HTR-8/SVneo (cell line): Measurements from ENCODE around the gene DHX29.
A peak's percentile ranks its signal among the peaks of the same experiment; 100 is the strongest.

Source experiments
- DNase-seq: peaks from one replicate; pipeline ENCODE4 v3.0.0; 2011; ENCODE audit warnings: low spot score, mixed read lengths; ENCODE audit not compliant: insufficient read length
- FAIRE-seq: peaks from 2 replicates; lab custom pipeline; 2011; peaks lifted over from hg19 to GRCh38; lab: Jason Lieb, UNC

Gene DHX29

DNA sequence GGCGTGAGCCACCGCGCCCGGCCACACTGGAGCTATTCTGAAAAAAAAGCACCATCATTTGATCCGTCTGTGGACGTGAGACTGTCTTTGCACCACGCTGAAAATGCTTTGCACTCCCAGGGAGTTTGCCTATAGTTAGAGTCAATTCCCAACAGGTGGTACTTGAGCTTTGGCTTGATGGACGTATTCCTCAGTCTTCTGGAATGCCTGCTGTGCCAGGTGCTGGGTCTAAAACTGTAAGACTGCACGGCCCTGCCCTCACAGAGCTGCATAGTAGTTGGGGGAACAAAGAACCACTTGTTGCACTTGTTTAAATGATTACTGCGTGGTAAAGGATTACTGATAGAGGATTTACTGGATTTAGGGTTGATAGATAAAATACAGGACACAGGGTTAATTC is 70.7 kb downstream of the DHX29 start:
- DNase-seq, result no peak
- FAIRE-seq, result no peak

DNA sequence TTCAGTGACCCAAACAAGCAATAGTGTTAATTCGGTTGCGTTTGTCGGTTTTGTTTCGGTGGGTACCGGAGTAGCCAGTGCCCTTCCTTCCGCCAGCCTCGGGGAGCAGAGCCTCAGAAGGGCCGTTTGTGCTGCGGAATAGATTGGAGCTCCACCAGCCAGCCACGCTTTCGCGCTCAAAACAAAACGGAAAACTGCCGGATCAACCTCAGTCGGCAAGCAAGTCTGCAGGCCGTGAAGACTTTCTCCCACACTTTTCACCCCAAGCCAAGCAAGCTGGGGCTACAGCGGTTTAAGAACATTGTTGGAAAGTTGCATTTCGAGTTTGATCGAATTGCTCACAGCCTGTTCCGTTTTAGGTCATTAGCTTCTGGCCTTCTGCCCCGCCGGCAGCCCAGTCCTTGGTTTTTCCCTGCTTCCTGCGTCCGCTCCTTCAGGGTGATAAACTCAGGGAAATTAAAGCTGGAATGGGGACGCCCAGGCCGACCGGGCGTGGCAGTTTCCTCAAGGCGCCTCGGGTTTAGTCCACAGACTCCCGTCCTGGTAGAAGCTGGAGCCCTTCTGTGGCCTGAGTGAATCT is 73.3 kb downstream of the DHX29 start:
- FAIRE-seq, result no peak
- no peak for DNase-seq

DNA sequence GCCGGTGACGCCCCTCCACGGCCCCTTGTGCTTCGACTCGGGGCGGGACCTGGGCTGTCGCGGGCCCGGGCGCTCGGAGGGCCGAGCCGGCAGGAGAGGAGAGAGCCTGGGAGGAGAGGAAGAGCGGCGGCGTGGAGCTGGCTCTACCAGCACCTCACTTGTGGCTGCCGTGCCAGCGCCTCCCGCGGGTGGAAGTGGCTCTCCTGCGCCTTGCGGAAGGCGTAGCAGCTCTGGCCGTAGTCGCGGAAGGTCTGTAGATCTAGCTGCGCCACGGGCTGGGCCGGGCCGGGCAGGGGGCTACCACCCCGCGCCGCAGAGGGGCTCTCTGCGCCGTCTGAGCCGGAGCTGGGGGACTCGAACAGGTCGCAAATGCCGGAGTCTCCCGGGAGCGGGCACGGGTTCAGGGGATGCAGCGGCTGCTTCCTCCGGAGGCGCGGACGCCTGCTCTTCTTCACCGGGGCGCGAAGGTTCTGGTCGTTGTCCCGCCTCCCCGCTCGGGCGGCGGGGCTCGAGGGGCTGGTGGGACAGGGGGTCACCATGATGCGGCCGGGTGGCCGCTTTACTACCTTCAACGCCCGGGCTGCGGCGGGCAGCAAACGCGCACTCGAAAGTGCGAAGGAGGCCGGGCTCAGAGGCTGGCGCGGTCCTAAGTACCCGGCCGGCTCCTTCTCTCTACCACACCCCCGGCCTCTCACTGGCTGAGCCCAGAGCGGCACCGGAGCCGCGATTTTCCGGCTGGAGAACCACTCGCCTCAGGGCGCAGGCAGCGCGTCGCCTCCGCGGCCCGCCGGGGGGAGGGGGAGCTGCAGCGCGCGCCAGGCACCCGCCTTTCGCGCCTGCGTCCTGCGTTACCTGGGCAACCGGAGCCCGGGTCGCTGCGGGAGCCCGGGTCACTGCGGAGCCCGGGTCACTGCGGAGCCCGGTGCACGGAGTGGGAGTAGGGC is 74.2 kb downstream of the DHX29 start, which contains the start of gene CCNO:
CCNO (minus strand) TSS at position 624 of the 944 bp plus-strand sequence; CDS start at position 539, 85 bp downstream.
- FAIRE-seq, result peak; percentile 42

DNA sequence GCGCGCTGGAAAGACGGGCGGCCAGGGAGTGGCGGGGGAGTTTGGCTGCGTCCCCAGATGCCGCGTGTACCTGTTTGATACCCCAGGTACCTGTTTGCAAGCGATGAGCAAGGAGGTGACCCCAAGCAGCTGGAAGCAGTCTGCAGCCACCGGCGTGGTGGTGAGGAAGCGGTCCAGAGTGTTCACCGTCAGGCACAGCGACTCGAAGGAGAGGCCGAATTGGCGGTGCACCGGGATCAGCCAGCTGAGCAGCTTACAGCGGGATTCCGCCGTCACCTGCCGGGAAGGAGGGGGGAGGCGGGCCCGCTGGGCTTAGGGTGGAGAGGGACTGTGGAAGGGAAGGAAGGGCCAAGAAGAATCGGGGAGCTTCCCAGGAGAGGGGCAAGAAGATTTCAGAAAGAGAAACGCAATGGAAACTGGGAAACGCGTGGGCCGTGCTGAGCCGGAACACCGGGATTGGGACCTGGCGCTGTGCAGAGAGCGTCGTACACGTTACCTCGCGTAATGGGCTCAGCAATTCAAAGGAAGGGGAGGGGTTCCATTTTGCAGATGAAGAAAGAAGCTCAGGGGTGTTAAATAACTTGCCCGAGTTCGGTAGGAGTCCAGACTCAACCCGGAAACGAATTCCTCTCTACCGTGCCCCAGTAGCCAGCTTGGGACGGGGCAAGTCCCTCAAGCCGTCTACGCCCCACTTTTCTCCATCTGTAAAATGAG is 75.1 kb downstream of the DHX29 start:
- no peak for FAIRE-seq
- DNase-seq, result peak; percentile 48

More for the DNA sequence above, 74.2 kb downstream of the DHX29 start, which contains the start of gene CCNO:
- peak; percentile 78 for DNase-seq

DNA sequence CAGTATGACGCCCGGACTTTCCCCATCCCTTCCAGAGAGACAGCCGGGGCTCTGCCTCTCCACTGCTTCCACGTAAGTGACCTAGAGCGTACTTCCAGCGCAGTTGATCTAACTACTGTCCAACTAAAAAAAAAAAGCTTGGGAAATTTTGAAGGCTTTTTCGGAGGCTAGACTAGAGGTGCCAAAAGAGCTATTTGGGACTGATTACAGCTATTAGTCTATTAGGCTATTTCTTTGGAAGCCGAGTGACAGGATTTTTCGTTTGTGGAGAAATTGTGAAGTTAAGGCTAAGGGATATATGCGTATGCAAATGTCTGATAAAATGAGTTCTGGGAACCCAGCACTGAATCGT is 75.6 kb downstream of the DHX29 start:
- DNase-seq (no peak), FAIRE-seq (no peak)

DNA sequence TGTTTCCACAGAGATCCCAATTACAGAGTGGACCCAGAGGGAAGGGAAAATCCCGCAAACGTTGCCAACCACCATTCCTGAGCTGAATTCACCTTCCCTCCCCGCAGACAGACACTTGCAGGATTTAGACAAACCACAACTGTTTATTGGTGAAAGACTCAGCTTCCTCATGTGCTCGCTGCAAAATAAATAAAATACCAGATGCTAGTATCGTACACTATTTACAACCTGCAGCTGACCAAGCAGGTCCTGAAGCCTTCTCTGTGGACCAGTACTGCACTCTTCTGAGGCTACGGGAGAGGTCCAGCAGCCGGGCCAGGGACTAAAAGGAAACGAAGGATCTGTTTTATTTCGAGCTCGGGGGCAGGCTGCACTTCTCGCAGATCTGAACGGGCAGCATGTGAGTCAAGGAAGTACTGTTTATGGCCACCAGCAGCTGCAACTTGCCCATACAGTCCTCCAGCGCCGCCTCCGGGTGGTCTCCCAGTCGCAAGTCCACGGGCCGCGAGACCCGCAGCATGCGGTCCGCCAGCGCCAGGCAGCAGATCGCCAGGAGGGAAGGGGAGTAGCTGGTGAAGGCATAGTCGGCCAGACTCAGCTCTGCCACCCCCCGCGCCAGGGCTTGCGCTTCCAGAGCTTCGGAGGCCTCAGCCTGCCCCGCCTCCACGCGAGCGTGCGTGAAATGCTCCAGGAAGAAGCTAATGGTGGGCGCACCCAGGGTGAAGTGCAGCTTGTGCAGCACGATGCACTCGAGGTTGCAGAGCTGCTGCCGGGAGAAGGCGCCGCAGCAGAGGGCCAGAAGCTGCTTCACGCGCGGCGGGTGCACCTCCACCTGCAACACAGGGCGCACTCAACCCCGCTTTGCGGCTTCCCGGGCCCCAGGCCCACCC is 76.2 kb downstream of the DHX29 start:
- no peak for FAIRE-seq
- DNase-seq, result no peak

DNA sequence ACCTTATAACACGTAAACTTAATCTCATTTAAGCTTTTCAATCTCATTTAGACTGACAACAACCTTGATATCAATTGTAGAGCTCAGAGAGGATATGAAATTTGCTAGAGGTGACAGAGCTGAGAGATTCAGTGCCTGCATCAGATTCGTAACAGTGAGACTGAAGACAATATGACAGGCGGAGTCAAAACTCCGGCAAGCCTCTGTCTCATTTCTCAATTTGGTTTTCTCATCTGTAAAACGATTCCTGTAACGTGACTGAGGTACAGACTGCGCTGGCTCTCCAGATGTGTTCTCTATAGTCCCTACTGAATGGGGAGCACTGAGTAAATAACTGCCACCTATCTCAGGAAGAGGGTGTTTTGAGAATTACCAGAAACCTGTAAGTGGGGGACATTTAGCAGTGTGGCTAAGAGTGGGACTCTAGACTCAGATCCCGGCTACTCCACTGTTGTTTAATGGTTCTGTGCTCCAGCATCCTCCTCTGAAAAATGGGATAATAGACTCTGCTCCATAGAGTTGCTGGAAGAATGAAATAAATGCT is 77.3 kb downstream of the DHX29 start:
- no peak for FAIRE-seq
- no peak for DNase-seq

DNA sequence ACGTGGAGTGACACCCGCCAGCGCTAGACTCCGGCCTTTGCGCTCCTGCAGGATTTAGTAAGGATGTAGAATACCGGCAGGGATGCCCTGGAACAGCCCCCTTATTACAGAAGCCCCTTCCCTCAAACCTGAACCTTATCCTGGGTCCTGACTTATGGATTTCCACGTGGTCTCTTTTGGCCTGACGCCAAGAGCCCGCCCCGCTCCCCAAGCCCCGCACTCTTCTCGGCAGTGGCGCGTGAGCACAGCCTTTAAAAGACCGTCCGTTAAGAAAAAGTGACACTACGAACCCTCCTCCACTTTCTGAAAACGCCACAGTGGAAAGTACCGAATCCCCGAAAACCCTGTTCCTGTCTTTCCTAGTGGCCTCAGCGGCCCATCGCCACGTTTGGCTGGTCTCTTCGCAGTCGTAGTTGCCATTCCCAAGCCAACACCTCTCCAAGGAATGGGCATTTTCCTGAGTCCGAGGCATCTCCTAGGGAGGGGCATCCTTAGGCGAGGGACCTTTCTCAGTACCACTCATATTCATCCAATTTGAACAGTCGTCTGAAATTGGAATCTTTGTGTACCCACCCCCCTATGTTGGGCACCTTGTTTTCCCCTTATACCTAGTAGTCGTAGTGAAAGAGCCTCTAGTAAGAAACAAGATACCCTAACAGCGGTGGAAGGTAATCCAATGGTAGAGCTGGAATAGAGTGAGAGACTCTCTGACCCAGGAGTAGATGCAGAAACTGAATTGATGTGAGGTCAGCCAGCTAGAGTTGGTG is 79.6 kb downstream of the DHX29 start:
- no peak for FAIRE-seq
- DNase-seq, result no peak

DNA sequence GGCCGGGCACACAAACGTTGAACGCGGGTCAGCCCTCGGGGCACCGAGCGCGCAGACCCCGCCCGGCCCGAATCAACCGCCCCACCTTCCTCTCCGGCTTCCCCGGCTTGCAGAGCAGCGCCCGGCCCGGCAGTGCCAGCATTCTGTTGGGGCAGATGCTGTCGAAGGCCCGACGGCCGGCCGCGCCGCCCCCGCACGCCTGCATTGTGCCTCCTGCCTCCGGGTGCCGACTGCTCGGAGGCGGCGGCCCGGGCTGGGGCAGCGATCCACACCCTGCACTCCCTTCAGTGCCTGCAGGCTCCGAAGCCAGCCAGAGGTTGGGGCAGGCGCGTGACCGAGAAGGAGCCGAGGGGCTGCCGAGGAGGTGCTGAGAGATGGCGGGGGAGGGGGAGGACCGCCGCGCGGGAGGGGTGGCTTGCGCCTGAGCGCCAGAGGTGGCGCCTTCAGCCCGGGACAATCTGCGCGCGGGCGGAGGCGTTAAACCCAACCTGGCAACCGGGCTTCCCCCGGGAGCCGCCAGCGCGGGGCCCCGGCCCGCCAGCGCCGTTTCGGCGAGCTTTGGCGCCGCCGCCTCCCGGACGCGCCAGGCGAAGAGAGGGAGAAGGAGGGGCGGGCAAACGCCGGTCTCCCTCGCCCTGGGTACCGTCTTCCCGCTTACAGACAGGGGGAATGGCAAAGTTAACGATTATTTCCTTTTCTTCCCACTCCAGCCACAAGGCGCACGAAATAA is 80.4 kb downstream of the DHX29 start, which contains the start of gene MCIDAS:
MCIDAS (minus strand) TSS at position 382 of the 730 bp plus-strand sequence; CDS start at position 205, 177 bp downstream.
- DNase-seq (peak; percentile 77), FAIRE-seq (peak; percentile 87)

DNA sequence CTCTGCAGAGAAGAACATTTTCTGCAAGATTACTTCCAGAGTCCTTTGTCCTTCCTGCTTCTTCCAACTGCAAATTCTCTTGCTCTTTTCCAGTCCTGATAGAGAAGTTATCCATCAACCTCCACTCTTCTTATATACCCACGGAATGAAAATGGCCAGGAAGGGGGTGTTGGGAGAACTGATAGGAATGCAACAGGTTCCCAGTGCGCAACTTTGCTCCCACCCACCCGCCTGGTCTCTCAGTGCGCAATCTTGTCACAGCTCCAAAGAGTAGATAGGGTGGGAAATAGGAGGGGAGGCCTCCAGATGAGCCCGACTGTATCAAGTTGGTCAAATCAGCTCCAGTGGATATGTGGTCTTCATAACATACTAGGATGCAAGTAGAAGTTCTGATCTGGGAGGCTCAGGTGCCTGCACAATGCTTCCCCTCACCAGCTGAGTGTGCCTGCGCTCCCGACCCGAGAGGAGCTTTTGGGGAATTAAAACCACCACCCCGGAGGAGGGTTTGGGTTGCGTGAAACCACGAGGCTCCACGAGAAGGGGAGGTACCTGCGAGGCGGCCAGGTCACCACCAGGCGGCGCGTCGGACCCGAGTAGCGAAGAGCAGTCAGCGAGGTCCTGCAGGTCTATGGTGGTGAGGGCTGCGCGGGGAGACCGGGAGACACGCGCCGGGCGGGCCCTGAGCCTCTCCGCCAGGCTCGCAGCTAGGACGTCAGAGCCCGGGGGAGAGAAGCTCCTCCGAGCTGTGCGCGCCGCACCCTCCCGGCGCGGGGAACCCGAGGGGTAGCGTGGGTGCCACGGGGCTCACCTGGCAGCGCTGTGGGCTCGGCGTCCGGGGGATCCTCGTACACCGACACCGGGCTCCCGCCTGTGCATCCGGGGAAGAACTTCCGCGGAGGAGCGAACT is 81.2 kb downstream of the DHX29 start:
- DNase-seq, result peak; percentile 91
- FAIRE-seq, result peak; percentile 92

DNA sequence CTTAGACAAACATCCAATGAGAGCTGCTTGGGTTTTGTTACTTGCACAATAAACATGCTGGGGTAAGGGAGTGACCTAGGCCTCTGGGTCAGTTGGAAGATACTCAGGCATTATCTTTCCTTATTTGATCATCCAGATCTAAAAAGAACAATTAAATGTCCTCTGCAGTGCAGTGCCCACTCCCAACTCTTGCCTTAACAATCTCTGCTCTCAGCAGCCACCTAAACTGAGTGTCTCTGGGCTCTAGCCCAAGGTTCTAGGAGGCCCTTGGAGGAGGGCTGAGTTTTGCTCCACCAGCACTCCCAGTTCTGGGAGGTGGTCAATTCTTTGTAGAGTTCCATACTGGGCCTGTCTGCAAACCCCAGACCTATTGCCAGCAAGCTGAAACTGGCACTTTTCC is 82.1 kb downstream of the DHX29 start:
- no peak for DNase-seq

DNA sequence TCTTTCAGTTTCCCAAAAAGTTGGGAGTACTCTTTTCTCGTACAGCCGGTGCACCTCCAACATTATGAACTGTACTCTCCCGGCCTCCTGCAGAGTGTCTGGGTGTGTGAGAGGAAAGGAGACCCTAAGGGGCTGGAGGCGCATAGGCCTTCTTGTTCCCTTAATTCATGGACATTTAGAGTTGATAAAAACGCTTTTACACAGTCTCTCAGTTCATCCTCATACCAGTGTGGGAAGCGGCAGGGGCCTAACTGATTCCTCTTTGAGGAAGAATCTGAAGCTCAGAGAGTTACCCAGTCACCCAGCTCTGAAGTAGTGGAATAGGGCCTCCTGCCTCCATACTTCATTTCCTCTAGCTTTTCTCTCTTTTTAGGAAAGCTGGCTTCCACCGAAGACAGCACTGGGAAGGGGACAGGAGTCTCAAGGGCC is 83.7 kb downstream of the DHX29 start:
- FAIRE-seq, result no peak
- DNase-seq, result no peak

More for the DNA sequence above, 82.1 kb downstream of the DHX29 start:
- no peak for FAIRE-seq

DNA sequence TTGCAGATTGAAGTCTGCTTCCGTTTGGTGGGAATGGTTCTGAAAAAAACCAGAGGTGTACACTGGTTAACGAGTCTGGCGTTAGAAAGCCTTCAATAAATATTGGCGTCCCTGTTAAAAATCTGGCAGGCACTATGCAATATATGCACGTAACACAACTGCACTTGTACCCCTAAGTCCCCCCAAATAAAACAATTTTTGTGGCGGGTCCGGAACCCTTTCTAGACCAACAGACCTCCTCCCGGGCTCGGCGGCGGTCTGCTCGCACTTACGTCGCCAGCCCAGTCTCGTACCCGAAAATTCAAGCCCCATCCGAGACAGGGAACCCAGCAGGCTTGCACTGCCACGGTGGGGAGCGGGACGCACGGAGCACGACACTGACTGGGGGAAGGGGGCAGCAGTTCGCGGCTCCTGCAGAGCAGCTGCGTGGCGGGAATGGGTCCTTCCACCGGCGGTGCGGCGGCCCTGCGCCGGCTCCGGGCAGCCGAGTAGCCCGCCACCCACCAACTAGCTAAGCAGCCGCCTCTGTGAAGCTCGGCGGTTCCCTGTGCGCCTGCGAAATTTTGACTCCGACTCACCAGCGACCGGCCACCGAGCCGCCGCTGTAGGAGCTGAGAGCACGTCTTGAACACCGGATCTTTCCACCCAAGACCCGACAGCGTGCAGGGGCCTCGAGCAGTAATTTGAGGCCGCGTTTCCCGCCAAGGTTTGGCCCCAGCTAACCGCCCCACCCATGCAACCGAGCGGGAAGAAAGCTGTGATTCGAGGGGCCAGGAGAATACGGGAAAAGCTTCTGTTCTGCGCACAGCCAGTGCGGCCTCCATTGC is 84.3 kb downstream of the DHX29 start:
- FAIRE-seq (no peak), DNase-seq (no peak)

DNA sequence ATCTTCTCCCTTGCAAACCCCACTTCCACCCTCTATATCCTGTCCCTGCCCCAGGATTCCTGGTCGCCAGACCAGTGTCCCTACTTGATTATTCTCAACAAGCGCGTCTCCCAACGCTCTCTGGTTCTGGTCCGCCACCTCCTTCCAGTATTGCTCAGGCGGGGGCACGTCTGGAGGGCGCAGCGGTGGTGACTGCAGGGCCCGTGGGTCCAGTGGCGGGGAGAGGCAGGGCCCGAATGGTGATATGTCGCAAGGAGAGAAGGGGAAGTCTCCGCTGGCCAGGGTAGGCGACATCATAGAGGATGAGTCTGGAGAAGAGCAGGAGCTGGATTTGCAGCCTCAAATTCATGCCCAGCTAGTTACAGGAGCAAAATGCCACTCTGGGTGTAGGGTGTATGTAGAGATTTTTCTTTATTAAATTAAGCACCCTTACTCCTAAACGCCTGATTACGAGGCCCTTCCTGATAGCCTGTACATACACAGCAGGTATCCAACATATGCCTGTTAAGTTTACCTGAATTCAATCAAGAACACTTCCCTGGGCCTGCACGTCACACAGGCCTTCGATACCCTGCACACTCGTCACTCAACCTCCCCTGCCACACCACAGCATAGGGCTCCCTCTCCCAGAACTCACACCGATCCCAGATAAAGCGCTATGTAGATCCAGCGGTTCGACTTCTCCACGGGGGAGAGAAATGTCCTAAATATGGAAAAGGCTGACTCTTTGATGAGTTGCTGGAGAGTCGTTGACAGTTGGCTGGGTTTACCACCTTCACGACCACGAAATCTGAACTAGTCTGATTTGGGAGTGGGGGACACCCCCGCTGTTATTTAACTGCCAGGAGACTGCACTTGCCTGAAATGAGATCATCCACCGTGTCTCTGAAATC is 85.2 kb downstream of the DHX29 start:
- no peak for DNase-seq
- peak; percentile 13 for FAIRE-seq
